Measurements from ENCODE around the gene LRCOL1.

The LRCOL1 gene

GRCh38 chr12:132562489-132563021 is 47.8 kb downstream of the LRCOL1 start:
- no peaks in the 10 kb centered on the region for H3K9me3 ChIP-seq (ENCODE audit: control extremely low read depth in 1 of 5, control insufficient read depth in 4 of 5, insufficient read depth in 2 of 5, low read depth in 1 of 5, low read length in 4 of 5)
- DNase-seq, result no peak
- H3K4me1 ChIP-seq (ENCODE audit: control extremely low read depth in 1 of 4, control insufficient read depth in 4 of 4, insufficient read depth in 4 of 4, low read length in 3 of 4), result peaks cover 0 to 38% (median 37%) of the 10 kb centered on the region in 4 experiments
- H3K4me3 ChIP-seq (ENCODE audit: control insufficient read depth in 1 of 7, extremely low read depth in 1 of 7, insufficient read depth in 4 of 7, low read depth in 2 of 7, low read length in 6 of 7), result no peak overlapping the region
- POLR2A ChIA-PET, result no interaction called here
- H3K27me3 ChIP-seq (replicated peaks in 2 of 5; ENCODE audit: control insufficient read depth in 4 of 5, insufficient read depth in 5 of 5, low read length in 4 of 5), result no peaks in the 10 kb centered on the region
- CTCF ChIA-PET, result interaction anchor here (0.8 to 2.4 kb wide), 3 partner anchors 19 to 147 kb away, joined by 3 to 15 read pairs (median 5); no protein-coding TSS in a partner anchor
- H3K27ac ChIP-seq (ENCODE audit: insufficient read depth in 1 of 2, low read depth in 1 of 2, low read length in 2 of 2, poor library complexity in 1 of 2, severe bottlenecking in 2 of 2), result no peak overlapping the region
- 94% methylated on average over 20 of the region's 21 CpGs for WGBS (ENCODE audit: insufficient coverage)
- peaks cover 0 to 33% (median 23%) of the 10 kb centered on the region in 4 experiments for H3K36me3 ChIP-seq (ENCODE audit: control insufficient read depth in 4 of 4, insufficient read depth in 4 of 4, low read length in 3 of 4)

GRCh38 chr12:132561427-132562156 is 48.8 kb downstream of the LRCOL1 start:
- CTCF ChIA-PET, result interaction anchor here (0.6 to 2.4 kb wide), 13 partner anchors 8 to 151 kb away, joined by 3 to 15 read pairs (median 4); no protein-coding TSS in a partner anchor
- H3K36me3 ChIP-seq (ENCODE audit: control insufficient read depth in 4 of 4, insufficient read depth in 4 of 4, low read length in 3 of 4), result peaks cover 0 to 23% (median 17%) of the 10 kb centered on the region in 4 experiments
- peak overlapping the region in 4 of 7 experiments; percentile 76 to 90 (median 87) for H3K4me3 ChIP-seq (ENCODE audit: control insufficient read depth in 1 of 7, extremely low read depth in 1 of 7, insufficient read depth in 4 of 7, low read depth in 2 of 7, low read length in 6 of 7)
- peak in 2 of 3 donors; percentile 24 to 33 for DNase-seq
- H3K27ac ChIP-seq (ENCODE audit: insufficient read depth in 1 of 2, low read depth in 1 of 2, low read length in 2 of 2, poor library complexity in 1 of 2, severe bottlenecking in 2 of 2), result no peak overlapping the region
- POLR2A ChIA-PET, result interaction anchor here (0.6 kb wide), 1 partner anchor 612 kb away, joined by 4 read pairs; the partner anchor contains the start of gene EP400
- no peaks in the 10 kb centered on the region for H3K9me3 ChIP-seq (ENCODE audit: control extremely low read depth in 1 of 5, control insufficient read depth in 4 of 5, insufficient read depth in 2 of 5, low read depth in 1 of 5, low read length in 4 of 5)
- WGBS (ENCODE audit: insufficient coverage), result 73% methylated on average over 16 of the region's 21 CpGs
- H3K4me1 ChIP-seq (ENCODE audit: control extremely low read depth in 1 of 4, control insufficient read depth in 4 of 4, insufficient read depth in 4 of 4, low read length in 3 of 4), result peaks cover 0 to 42% (median 40%) of the 10 kb centered on the region in 4 experiments
- H3K27me3 ChIP-seq (replicated peaks in 2 of 5; ENCODE audit: control insufficient read depth in 4 of 5, insufficient read depth in 5 of 5, low read length in 4 of 5), result no peaks in the 10 kb centered on the region

GRCh38 chr12:132560614-132561426 is 49.6 kb downstream of the LRCOL1 start:
- no peaks in the 10 kb centered on the region for H3K9me3 ChIP-seq (ENCODE audit: control extremely low read depth in 1 of 5, control insufficient read depth in 4 of 5, insufficient read depth in 2 of 5, low read depth in 1 of 5, low read length in 4 of 5)
- H3K4me1 ChIP-seq (ENCODE audit: control extremely low read depth in 1 of 4, control insufficient read depth in 4 of 4, insufficient read depth in 4 of 4, low read length in 3 of 4), result peaks cover 0 to 42% (median 40%) of the 10 kb centered on the region in 4 experiments
- peak; percentile 80 to 88 (median 83) for DNase-seq
- H3K4me3 ChIP-seq (ENCODE audit: control insufficient read depth in 1 of 7, extremely low read depth in 1 of 7, insufficient read depth in 4 of 7, low read depth in 2 of 7, low read length in 6 of 7), result peak overlapping the region; percentile 58 to 90 (median 76)
- POLR2A ChIA-PET, result interaction anchor here (0.6 kb wide), 1 partner anchor 611 kb away, joined by 4 read pairs; the partner anchor contains the start of gene EP400
- peaks cover 0 to 18% (median 12%) of the 10 kb centered on the region in 4 experiments for H3K36me3 ChIP-seq (ENCODE audit: control insufficient read depth in 4 of 4, insufficient read depth in 4 of 4, low read length in 3 of 4)
- H3K27me3 ChIP-seq (replicated peaks in 2 of 5; ENCODE audit: control insufficient read depth in 4 of 5, insufficient read depth in 5 of 5, low read length in 4 of 5), result no peaks in the 10 kb centered on the region
- no peak overlapping the region for H3K27ac ChIP-seq (ENCODE audit: insufficient read depth in 1 of 2, low read depth in 1 of 2, low read length in 2 of 2, poor library complexity in 1 of 2, severe bottlenecking in 2 of 2)
- WGBS (ENCODE audit: insufficient coverage), result 1% methylated on average over 46 of the region's 49 CpGs
- CTCF ChIA-PET, result interaction anchor here (0.6 to 2.4 kb wide), 12 partner anchors 8 to 150 kb away, joined by 3 to 15 read pairs (median 4); no protein-coding TSS in a partner anchor

- no peak overlapping the region for H3K27ac ChIP-seq (ENCODE audit: insufficient read depth in 1 of 2, low read depth in 1 of 2, low read length in 2 of 2, poor library complexity in 1 of 2, severe bottlenecking in 2 of 2)
- 0% methylated on average over 21 of the region's 36 CpGs for WGBS (ENCODE audit: insufficient coverage)
- H3K27me3 ChIP-seq (replicated peaks in 2 of 5; ENCODE audit: control insufficient read depth in 4 of 5, insufficient read depth in 5 of 5, low read length in 4 of 5), result no peaks in the 10 kb centered on the region
- peaks cover 0 to 12% (median 8%) of the 10 kb centered on the region in 4 experiments for H3K36me3 ChIP-seq (ENCODE audit: control insufficient read depth in 4 of 4, insufficient read depth in 4 of 4, low read length in 3 of 4)
- ChIA-PET POLR2A (interaction anchor here (1.1 kb wide), 1 partner anchor 55 kb away, joined by 3 read pairs; no protein-coding TSS in a partner anchor), CTCF (interaction anchor here (1.0 to 2.4 kb wide), 4 partner anchors 9 to 149 kb away, joined by 3 to 15 read pairs (median 4); no protein-coding TSS in a partner anchor)
- peak overlapping the region; percentile 58 to 90 (median 76) for H3K4me3 ChIP-seq (ENCODE audit: control insufficient read depth in 1 of 7, extremely low read depth in 1 of 7, insufficient read depth in 4 of 7, low read depth in 2 of 7, low read length in 6 of 7)
- no peak for DNase-seq
- no peaks in the 10 kb centered on the region for H3K9me3 ChIP-seq (ENCODE audit: control extremely low read depth in 1 of 5, control insufficient read depth in 4 of 5, insufficient read depth in 2 of 5, low read depth in 1 of 5, low read length in 4 of 5)
- peaks cover 0 to 42% (median 40%) of the 10 kb centered on the region in 4 experiments for H3K4me1 ChIP-seq (ENCODE audit: control extremely low read depth in 1 of 4, control insufficient read depth in 4 of 4, insufficient read depth in 4 of 4, low read length in 3 of 4)
These were observed 50.1 kb downstream of the LRCOL1 start for GRCh38 chr12:132560364-132560613.

GRCh38 chr12:132559652-132560363 is 50.6 kb downstream of the LRCOL1 start:
- ChIA-PET POLR2A (interaction anchor here (1.1 kb wide), 1 partner anchor 55 kb away, joined by 3 read pairs; no protein-coding TSS in a partner anchor), CTCF (interaction anchor here (0.8 to 1.2 kb wide), 3 partner anchors 37 to 131 kb away, joined by 3 to 4 read pairs (median 3); no protein-coding TSS in a partner anchor)
- Histone ChIP-seq H3K36me3 (ENCODE audit: control insufficient read depth in 4 of 4, insufficient read depth in 4 of 4, low read length in 3 of 4) (peaks cover 0 to 8% (median 4%) of the 10 kb centered on the region in 4 experiments), H3K27me3 (replicated peaks in 2 of 5; ENCODE audit: control insufficient read depth in 4 of 5, insufficient read depth in 5 of 5, low read length in 4 of 5) (no peaks in the 10 kb centered on the region), H3K9me3 (ENCODE audit: control extremely low read depth in 1 of 5, control insufficient read depth in 4 of 5, insufficient read depth in 2 of 5, low read depth in 1 of 5, low read length in 4 of 5) (no peaks in the 10 kb centered on the region), H3K4me1 (ENCODE audit: control extremely low read depth in 1 of 4, control insufficient read depth in 4 of 4, insufficient read depth in 4 of 4, low read length in 3 of 4) (peaks cover 0 to 42% (median 40%) of the 10 kb centered on the region in 4 experiments), H3K4me3 (ENCODE audit: control insufficient read depth in 1 of 7, extremely low read depth in 1 of 7, insufficient read depth in 4 of 7, low read depth in 2 of 7, low read length in 6 of 7) (peak overlapping the region; percentile 58 to 90 (median 76)), H3K27ac (ENCODE audit: insufficient read depth in 1 of 2, low read depth in 1 of 2, low read length in 2 of 2, poor library complexity in 1 of 2, severe bottlenecking in 2 of 2) (no peak overlapping the region)
- DNase-seq, result peak in 2 of 3 donors; percentile 55 to 67
- under 1% methylated on average over 81 of the region's 98 CpGs for WGBS (ENCODE audit: insufficient coverage)
